AG04449 (cell line): ENCODE data around the gene FANCM.

Experiments used
- CTCF ChIA-PET: fragments of 350-600 bp; formaldehyde crosslinking; extraction: SDS; loops from one replicate; lab custom pipeline; 2021; ENCODE audit warnings: antibody characterized with exemption; lab: Yijun Ruan, JAX
- POLR2A ChIA-PET: fragments of 400-600, 350-600 bp; formaldehyde crosslinking; extraction: SDS; loops from one replicate; lab custom pipeline; 2020; ENCODE audit warnings: antibody characterized with exemption, inconsistent platforms; lab: Yijun Ruan, JAX
- DNase-seq: peaks from one replicate; pipeline ENCODE4 v3.0.0-alpha.2; 2010; ENCODE audit warnings: low read depth, low spot score
- H3K4me3 ChIP-seq: 2 replicates; pipeline ENCODE4 v1.5.1; 2011; ENCODE audit warnings: low read depth, mild to moderate bottlenecking, control low read depth, low read length
- TF ChIP-seq, protein P1 (sequence below): IDR thresholded peaks from one replicate; pipeline ENCODE4 v1.5.1; 2011; ENCODE audit warnings: mild to moderate bottlenecking, moderate library complexity, low read length, control low read depth, inconsistent platforms; ENCODE audit not compliant: insufficient read depth; ENCODE audit errors: missing control alignments

FANCM gene, protein sequence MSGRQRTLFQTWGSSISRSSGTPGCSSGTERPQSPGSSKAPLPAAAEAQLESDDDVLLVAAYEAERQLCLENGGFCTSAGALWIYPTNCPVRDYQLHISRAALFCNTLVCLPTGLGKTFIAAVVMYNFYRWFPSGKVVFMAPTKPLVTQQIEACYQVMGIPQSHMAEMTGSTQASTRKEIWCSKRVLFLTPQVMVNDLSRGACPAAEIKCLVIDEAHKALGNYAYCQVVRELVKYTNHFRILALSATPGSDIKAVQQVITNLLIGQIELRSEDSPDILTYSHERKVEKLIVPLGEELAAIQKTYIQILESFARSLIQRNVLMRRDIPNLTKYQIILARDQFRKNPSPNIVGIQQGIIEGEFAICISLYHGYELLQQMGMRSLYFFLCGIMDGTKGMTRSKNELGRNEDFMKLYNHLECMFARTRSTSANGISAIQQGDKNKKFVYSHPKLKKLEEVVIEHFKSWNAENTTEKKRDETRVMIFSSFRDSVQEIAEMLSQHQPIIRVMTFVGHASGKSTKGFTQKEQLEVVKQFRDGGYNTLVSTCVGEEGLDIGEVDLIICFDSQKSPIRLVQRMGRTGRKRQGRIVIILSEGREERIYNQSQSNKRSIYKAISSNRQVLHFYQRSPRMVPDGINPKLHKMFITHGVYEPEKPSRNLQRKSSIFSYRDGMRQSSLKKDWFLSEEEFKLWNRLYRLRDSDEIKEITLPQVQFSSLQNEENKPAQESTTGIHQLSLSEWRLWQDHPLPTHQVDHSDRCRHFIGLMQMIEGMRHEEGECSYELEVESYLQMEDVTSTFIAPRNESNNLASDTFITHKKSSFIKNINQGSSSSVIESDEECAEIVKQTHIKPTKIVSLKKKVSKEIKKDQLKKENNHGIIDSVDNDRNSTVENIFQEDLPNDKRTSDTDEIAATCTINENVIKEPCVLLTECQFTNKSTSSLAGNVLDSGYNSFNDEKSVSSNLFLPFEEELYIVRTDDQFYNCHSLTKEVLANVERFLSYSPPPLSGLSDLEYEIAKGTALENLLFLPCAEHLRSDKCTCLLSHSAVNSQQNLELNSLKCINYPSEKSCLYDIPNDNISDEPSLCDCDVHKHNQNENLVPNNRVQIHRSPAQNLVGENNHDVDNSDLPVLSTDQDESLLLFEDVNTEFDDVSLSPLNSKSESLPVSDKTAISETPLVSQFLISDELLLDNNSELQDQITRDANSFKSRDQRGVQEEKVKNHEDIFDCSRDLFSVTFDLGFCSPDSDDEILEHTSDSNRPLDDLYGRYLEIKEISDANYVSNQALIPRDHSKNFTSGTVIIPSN (N-terminal part only)

GRCh38 chr14:45135659-45136395 lies at the start of gene FANCM:
Gene FANCM (plus strand): TSS chr14:45135930. CDS start chr14:45136032, 102 bp downstream.
- peak within 1 kb of the TSS; percentile 92 for H3K4me3 ChIP-seq
- peak; percentile 89 for DNase-seq
- POLR2A ChIA-PET, result no interaction called here
- TF ChIP-seq, protein P1, sequence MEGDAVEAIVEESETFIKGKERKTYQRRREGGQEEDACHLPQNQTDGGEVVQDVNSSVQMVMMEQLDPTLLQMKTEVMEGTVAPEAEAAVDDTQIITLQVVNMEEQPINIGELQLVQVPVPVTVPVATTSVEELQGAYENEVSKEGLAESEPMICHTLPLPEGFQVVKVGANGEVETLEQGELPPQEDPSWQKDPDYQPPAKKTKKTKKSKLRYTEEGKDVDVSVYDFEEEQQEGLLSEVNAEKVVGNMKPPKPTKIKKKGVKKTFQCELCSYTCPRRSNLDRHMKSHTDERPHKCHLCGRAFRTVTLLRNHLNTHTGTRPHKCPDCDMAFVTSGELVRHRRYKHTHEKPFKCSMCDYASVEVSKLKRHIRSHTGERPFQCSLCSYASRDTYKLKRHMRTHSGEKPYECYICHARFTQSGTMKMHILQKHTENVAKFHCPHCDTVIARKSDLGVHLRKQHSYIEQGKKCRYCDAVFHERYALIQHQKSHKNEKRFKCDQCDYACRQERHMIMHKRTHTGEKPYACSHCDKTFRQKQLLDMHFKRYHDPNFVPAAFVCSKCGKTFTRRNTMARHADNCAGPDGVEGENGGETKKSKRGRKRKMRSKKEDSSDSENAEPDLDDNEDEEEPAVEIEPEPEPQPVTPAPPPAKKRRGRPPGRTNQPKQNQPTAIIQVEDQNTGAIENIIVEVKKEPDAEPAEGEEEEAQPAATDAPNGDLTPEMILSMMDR, result no peak
- CTCF ChIA-PET, result interaction anchor here (1.0 to 1.4 kb wide), 4 partner anchors 14 to 222 kb away, joined by 3 to 6 read pairs (median 4); no protein-coding TSS in a partner anchor

- H3K4me3 ChIP-seq, result no peak overlapping the region
- DNase-seq, result no peak
- TF ChIP-seq, protein P1, result no peak
- ChIA-PET CTCF (interaction anchor here (1.2 kb wide), 1 partner anchor 164 kb away, joined by 3 read pairs; no protein-coding TSS in a partner anchor), POLR2A (no interaction called here)
Observed at GRCh38 chr14:45089813-45090212, 45.9 kb upstream of the FANCM start.

GRCh38 chr14:45091710-45092109 lies 44.0 kb upstream of the FANCM start:
- H3K4me3 ChIP-seq, result no peak overlapping the region
- POLR2A ChIA-PET, result no interaction called here
- TF ChIP-seq, protein P1, result no peak
- CTCF ChIA-PET, result interaction anchor here (1.1 kb wide), 1 partner anchor 178 kb away, joined by 3 read pairs; no protein-coding TSS in a partner anchor
- DNase-seq, result no peak

DNA sequence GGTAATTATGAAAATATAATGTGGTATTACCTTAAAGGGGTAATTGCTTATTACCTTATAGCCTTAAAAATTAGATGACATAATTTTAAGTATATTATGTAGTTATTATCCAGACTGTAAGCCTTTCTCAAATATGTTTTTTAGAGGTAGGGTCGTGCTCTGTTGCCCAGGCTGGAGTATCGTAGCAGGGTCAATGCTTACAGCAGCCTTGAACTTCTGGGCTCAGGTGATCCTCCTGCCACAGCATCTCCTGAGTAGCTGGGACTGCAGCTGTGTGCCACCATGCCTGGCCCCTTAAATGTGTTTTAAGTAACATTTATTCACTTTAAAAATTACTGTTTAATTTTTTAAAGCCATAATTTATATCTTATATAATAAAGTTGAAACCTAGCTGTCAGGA lies 41.5 kb upstream of the FANCM start:
- H3K4me3 ChIP-seq, result no peak overlapping the region
- CTCF ChIA-PET, result no interaction called here
- DNase-seq, result no peak
- TF ChIP-seq, protein P1, result no peak
- POLR2A ChIA-PET, result interaction anchor here (1.2 kb wide), 1 partner anchor 9 kb away, joined by 5 read pairs; no protein-coding TSS in a partner anchor

DNA sequence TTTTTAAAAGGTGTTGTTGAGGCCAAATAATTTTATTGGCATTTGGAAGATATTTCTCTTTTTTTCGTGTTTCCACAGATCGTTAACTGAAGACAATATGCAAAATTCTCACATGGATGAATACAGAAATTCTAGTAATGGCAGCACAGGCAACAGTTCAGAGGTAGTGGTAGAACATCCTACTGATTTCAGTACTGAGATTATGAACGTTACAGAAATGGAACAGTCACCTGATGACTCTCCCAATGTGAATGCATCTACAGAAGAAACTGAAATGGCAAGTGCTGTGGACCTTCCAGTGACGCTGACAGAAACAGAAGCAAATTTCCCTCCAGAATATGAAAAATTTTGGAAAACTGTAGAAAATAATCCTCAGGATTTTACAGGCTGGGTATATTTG lies 40.6 kb upstream of the FANCM start:
- ChIA-PET CTCF (no interaction called here), POLR2A (interaction anchor here (1.2 kb wide), 1 partner anchor 10 kb away, joined by 5 read pairs; no protein-coding TSS in a partner anchor)
- DNase-seq, result no peak
- TF ChIP-seq, protein P1, result no peak
- H3K4me3 ChIP-seq, result no peak overlapping the region
